ENCODE results near the gene LGR5.

The LGR5 gene

DNA sequence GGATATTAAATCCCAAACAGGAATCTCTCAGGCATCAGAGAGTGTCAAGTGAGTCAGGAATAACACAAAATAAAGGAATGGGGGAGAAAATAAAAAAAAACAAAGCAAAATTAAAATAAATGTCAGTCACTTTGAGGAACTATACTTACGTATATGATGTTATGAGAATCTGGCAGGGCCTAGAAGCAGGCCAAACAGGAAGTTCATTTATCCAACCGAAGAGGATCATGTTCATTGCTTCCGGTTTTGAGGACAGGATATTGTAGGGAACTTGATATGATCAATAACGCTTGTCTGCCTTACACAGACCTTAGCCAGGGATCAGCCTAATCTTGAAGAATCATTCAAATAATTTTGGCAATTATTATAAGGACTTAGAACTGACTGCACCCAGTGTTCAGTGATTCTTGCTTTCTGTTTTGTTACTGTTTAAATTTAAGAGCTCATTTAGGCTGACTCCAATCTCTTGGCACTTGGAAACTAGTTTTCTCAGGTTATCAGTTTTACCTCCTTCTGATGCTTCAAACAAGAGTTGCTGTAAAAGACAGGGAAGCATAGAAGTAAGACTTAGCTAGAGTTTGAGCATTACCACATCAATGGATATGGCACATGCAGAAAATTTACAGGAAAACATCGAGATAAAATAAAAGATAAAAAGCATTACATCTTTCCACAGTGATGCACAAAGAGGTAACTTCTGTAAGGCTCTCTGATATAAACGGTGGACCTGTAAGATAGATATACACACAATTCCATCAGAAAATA lies 170.6 kb downstream of the LGR5 start:
- no peaks in the 10 kb centered on the region for H3K9me3 Mint-ChIP-seq
- H3K4me3 Mint-ChIP-seq = no peak overlapping the region
- ATAC-seq (no peak), DNase-seq (no peak)
- H3K4me1 Mint-ChIP-seq = peaks cover 11% of the 10 kb centered on the region
- peak overlapping the region; percentile 59 to 95 for H3K27ac Mint-ChIP-seq
- no peaks in the 10 kb centered on the region for H3K27me3 Mint-ChIP-seq

GRCh38 chr12:71621938-71622337 lies 182.3 kb downstream of the LGR5 start:
- Mint-ChIP-seq H3K27ac (peak overlapping the region in 1 of 2 donors; percentile 85), H3K4me1 (peaks cover 16% of the 10 kb centered on the region), H3K9me3 (no peaks in the 10 kb centered on the region), H3K27me3 (no peaks in the 10 kb centered on the region), H3K4me3 (no peak overlapping the region)
- no peak for DNase-seq
- ATAC-seq = no peak

GRCh38 chr12:71625476-71625875 lies 185.9 kb downstream of the LGR5 start:
- DNase-seq (no peak), ATAC-seq (no peak)
- H3K27ac Mint-ChIP-seq = no peak overlapping the region
- H3K4me1 Mint-ChIP-seq = peaks cover 16% of the 10 kb centered on the region
- H3K9me3 Mint-ChIP-seq = no peaks in the 10 kb centered on the region
- no peak overlapping the region for H3K4me3 Mint-ChIP-seq
- no peaks in the 10 kb centered on the region for H3K27me3 Mint-ChIP-seq

GRCh38 chr12:71626098-71626497 lies 186.5 kb downstream of the LGR5 start:
- H3K9me3 Mint-ChIP-seq = no peaks in the 10 kb centered on the region
- ATAC-seq (no peak), DNase-seq (no peak)
- peak overlapping the region in 1 of 2 donors; percentile 57 for H3K4me3 Mint-ChIP-seq
- peak overlapping the region in 1 of 2 donors; percentile 46 for H3K27ac Mint-ChIP-seq
- peaks cover 16% of the 10 kb centered on the region for H3K4me1 Mint-ChIP-seq
- H3K27me3 Mint-ChIP-seq = no peaks in the 10 kb centered on the region

DNA sequence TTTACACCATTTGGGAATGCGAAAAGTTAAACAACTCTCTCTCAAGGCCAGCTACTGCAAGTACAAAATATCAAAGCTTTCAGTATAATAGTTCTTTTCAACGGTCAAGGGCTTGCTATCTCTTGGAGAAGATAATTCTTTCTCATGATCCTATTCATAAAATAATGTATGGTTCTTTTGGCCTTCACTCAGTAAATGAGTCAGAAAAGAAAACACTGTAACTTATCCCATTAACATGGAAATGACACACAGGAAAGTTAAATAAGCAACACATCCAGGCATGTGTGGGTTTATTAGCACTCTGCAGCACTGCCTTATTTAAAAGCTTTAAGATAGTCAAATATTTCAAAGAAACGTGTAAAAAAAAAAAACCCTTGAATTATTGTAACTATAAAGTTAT lies 187.2 kb downstream of the LGR5 start:
- DNase-seq (no peak), ATAC-seq (no peak)
- Mint-ChIP-seq H3K27me3 (no peaks in the 10 kb centered on the region), H3K27ac (no peak overlapping the region), H3K4me1 (peaks cover 16% of the 10 kb centered on the region), H3K4me3 (no peak overlapping the region), H3K9me3 (no peaks in the 10 kb centered on the region)

- peaks cover 12% of the 10 kb centered on the region for H3K4me1 Mint-ChIP-seq
- H3K27me3 Mint-ChIP-seq = no peaks in the 10 kb centered on the region
- DNase-seq (no peak), ATAC-seq (no peak)
- no peaks in the 10 kb centered on the region for H3K9me3 Mint-ChIP-seq
- H3K4me3 Mint-ChIP-seq = no peak overlapping the region
- no peak overlapping the region for H3K27ac Mint-ChIP-seq
Measured at GRCh38 chr12:71627438-71628002, 187.9 kb downstream of the LGR5 start.
